ENCODE data around the gene CENPP.

DNA sequence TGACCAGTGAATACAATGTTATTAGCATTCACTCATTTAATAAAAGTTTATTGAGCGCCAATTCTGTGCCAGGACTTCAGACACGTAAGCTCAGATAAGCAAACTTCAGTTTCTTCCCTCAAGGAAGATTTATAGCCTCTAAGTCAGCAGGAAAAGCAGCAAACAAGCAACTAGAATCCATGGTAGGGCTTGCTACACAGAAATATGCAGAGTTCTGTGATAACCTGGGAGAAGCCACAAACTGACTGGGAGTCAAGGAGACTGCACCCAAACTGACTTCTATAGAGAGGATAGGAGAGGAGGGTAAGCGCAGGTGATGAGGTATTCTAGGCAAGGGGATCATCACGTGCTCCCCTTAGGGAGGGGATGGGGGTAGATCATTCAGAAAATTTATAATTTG, 80.1 kb downstream of the CENPP start:
- TF ChIP-seq, protein P1, sequence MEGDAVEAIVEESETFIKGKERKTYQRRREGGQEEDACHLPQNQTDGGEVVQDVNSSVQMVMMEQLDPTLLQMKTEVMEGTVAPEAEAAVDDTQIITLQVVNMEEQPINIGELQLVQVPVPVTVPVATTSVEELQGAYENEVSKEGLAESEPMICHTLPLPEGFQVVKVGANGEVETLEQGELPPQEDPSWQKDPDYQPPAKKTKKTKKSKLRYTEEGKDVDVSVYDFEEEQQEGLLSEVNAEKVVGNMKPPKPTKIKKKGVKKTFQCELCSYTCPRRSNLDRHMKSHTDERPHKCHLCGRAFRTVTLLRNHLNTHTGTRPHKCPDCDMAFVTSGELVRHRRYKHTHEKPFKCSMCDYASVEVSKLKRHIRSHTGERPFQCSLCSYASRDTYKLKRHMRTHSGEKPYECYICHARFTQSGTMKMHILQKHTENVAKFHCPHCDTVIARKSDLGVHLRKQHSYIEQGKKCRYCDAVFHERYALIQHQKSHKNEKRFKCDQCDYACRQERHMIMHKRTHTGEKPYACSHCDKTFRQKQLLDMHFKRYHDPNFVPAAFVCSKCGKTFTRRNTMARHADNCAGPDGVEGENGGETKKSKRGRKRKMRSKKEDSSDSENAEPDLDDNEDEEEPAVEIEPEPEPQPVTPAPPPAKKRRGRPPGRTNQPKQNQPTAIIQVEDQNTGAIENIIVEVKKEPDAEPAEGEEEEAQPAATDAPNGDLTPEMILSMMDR (IDR thresholded peaks at IDR 0.05; ENCODE audit: low read length): no peak
- no peak for TF ChIP-seq EZH2 (IDR thresholded peaks at IDR 0.05; ENCODE audit: borderline replicate concordance, low read length)

Measured in OCI-LY1 (cell line).